HG02763 (cell line): Measurements from ENCODE around the gene KLHL30.
"Not testable (repeated sequence)": the region's sequence is repeated elsewhere in the genome, so short reads cannot be mapped to it uniquely, and the experiment has no call there.

Source experiments
- ATAC-seq: cut with Tn5 transposase; IDR thresholded peaks from one replicate; pipeline ENCODE4 v1.9.1; 2021; ENCODE audit warnings: mild to moderate bottlenecking, moderate library complexity; ENCODE audit not compliant: unreplicated experiment

The KLHL30 gene

GRCh38 chr2:238101891-238102841, 36.3 kb upstream of the KLHL30 start:
- no peak for ATAC-seq

GRCh38 chr2:238102865-238103264, 35.6 kb upstream of the KLHL30 start:
- no peak for ATAC-seq

GRCh38 chr2:238103465-238104225, 34.8 kb upstream of the KLHL30 start:
- no peak for ATAC-seq

- ATAC-seq = no peak
Observed at GRCh38 chr2:238104226-238104690, 34.2 kb upstream of the KLHL30 start.

- no peak for ATAC-seq
Observed at GRCh38 chr2:238104691-238105371, 33.6 kb upstream of the KLHL30 start.

GRCh38 chr2:238105506-238106338, 32.7 kb upstream of the KLHL30 start:
- no peak for ATAC-seq

GRCh38 chr2:238106339-238106697, 32.1 kb upstream of the KLHL30 start:
- no peak for ATAC-seq

- ATAC-seq = no peak
Observed at GRCh38 chr2:238106698-238107524, 31.6 kb upstream of the KLHL30 start.

GRCh38 chr2:238107525-238108422, 30.7 kb upstream of the KLHL30 start:
- no peak for ATAC-seq

GRCh38 chr2:238108423-238109183, 29.9 kb upstream of the KLHL30 start:
- ATAC-seq = peak; percentile 62

GRCh38 chr2:238113611-238114010, 24.9 kb upstream of the KLHL30 start:
- ATAC-seq = no peak

GRCh38 chr2:238114331-238114841, 24.1 kb upstream of the KLHL30 start:
- no peak for ATAC-seq

GRCh38 chr2:238114851-238115660, 23.4 kb upstream of the KLHL30 start:
- ATAC-seq = no peak

GRCh38 chr2:238115709-238116108, 22.8 kb upstream of the KLHL30 start:
- not testable (repeated sequence) for ATAC-seq

GRCh38 chr2:238116298-238117198, 21.9 kb upstream of the KLHL30 start:
- no peak for ATAC-seq
